KMS-11 (cell line): Measurements from ENCODE around the gene GGA1.

ENCODE experiments used
- H2AFZ ChIP-seq: fragments of 200-600 bp; sonication (generic); 2 replicates; pipeline ENCODE4 v1.6.1; 2016; ENCODE audit warnings: antibody characterized with exemption, mixed run types, low read depth
- H3K27ac ChIP-seq: fragments of 200-600 bp; sonication (generic); 2 replicates; pipeline ENCODE4 v1.6.1; 2016; ENCODE audit warnings: mild to moderate bottlenecking, mixed run types
- H3K27me3 ChIP-seq: fragments of 200-600 bp; sonication (generic); 2 replicates; pipeline ENCODE4 v1.6.1; 2017; ENCODE audit warnings: mild to moderate bottlenecking, low read depth, mixed run types, moderate library complexity; ENCODE audit not compliant: insufficient read depth
- H3K36me3 ChIP-seq: fragments of 200-600 bp; sonication (generic); 2 replicates; pipeline ENCODE4 v1.6.1; 2017; ENCODE audit warnings: mild to moderate bottlenecking, mixed run types; ENCODE audit not compliant: insufficient read depth
- H3K4me1 ChIP-seq: fragments of 200-600 bp; sonication (generic); 2 replicates; pipeline ENCODE4 v1.6.1; 2016; ENCODE audit warnings: mild to moderate bottlenecking, low read depth, mixed run types; ENCODE audit not compliant: poor library complexity, severe bottlenecking
- H3K4me2 ChIP-seq: fragments of 200-600 bp; sonication (generic); 2 replicates; pipeline ENCODE4 v1.7.0; 2016; ENCODE audit warnings: mild to moderate bottlenecking, mixed run types
- H3K4me3 ChIP-seq: fragments of 200-600 bp; sonication (generic); IDR thresholded peaks from 2 replicates; pipeline ENCODE4 v1.6.1; 2017; ENCODE audit warnings: low read depth, low read length, mixed read lengths; ENCODE audit not compliant: insufficient read depth
- H3K79me2 ChIP-seq: fragments of 200-600 bp; sonication (generic); 2 replicates; pipeline ENCODE4 v1.6.1; 2016; ENCODE audit warnings: low read depth, mixed run types; ENCODE audit not compliant: insufficient read depth
- H3K9ac ChIP-seq: fragments of 200-600 bp; sonication (generic); 2 replicates; pipeline ENCODE4 v1.6.1; 2016; ENCODE audit warnings: mild to moderate bottlenecking, mixed run types
- H4K20me1 ChIP-seq: fragments of 200-600 bp; sonication (generic); 2 replicates; pipeline ENCODE4 v1.6.1; 2016; ENCODE audit warnings: mild to moderate bottlenecking, mixed run types; ENCODE audit not compliant: insufficient read depth
- CTCF ChIP-seq: fragments of 200-600 bp; sonication (generic); conservative IDR thresholded peaks from 2 replicates; pipeline ENCODE4 v1.6.1; 2017; ENCODE audit warnings: low read depth, mild to moderate bottlenecking, antibody characterized with exemption, low read length, moderate library complexity, mixed read lengths

The GGA1 gene

GRCh38 chr22:37561212-37562048, 47.2 kb upstream of the GGA1 start:
- Histone ChIP-seq H4K20me1 (no peaks in the 10 kb centered on the region), H3K27me3 (peaks cover 61% of the 10 kb centered on the region), H3K79me2 (no peaks in the 10 kb centered on the region), H3K4me1 (peaks cover 9% of the 10 kb centered on the region), H3K4me2 (no peak overlapping the region), H3K9ac (no peak overlapping the region), H3K4me3 (no peak overlapping the region), H2AFZ (no peak overlapping the region; the same call in 1 of the 2 replicates), H3K27ac (no peak overlapping the region), H3K36me3 (no peaks in the 10 kb centered on the region)
- TF ChIP-seq CTCF, result peak; percentile 65

GRCh38 chr22:37562049-37562875, 46.4 kb upstream of the GGA1 start:
- peaks cover 16% of the 10 kb centered on the region for H3K4me1 ChIP-seq
- peak; percentile 3; the same call in 1 of the 2 replicates for TF ChIP-seq CTCF
- no peaks in the 10 kb centered on the region for H3K79me2 ChIP-seq
- H4K20me1 ChIP-seq, result no peaks in the 10 kb centered on the region
- no peak overlapping the region for H3K27ac ChIP-seq
- H3K4me3 ChIP-seq, result no peak overlapping the region
- H3K4me2 ChIP-seq, result no peak overlapping the region
- no peaks in the 10 kb centered on the region for H3K36me3 ChIP-seq
- H3K27me3 ChIP-seq, result peaks cover 53% of the 10 kb centered on the region
- no peak overlapping the region; the same call in 1 of the 2 replicates for H2AFZ ChIP-seq
- H3K9ac ChIP-seq, result no peak overlapping the region

GRCh38 chr22:37563153-37564081, 45.2 kb upstream of the GGA1 start:
- Histone ChIP-seq H3K9ac (no peak overlapping the region), H3K27ac (no peak overlapping the region), H2AFZ (no peak overlapping the region), H3K27me3 (peaks cover 50% of the 10 kb centered on the region), H3K4me2 (no peak overlapping the region), H3K4me1 (peaks cover 16% of the 10 kb centered on the region), H4K20me1 (no peaks in the 10 kb centered on the region), H3K79me2 (no peaks in the 10 kb centered on the region), H3K36me3 (no peaks in the 10 kb centered on the region), H3K4me3 (no peak overlapping the region)
- TF ChIP-seq CTCF, result no peak

- Histone ChIP-seq H2AFZ (no peak overlapping the region), H3K4me2 (no peak overlapping the region), H3K4me1 (peaks cover 16% of the 10 kb centered on the region), H3K27ac (no peak overlapping the region), H3K79me2 (no peaks in the 10 kb centered on the region), H3K4me3 (no peak overlapping the region), H3K27me3 (peaks cover 47% of the 10 kb centered on the region), H4K20me1 (no peaks in the 10 kb centered on the region), H3K36me3 (no peaks in the 10 kb centered on the region), H3K9ac (no peak overlapping the region)
- TF ChIP-seq CTCF, result no peak
Observed at GRCh38 chr22:37564111-37564711, 44.4 kb upstream of the GGA1 start.
